Endothelial cell of umbilical vein (primary cell): ENCODE measurements around the gene GDA. TPM values are rescaled to one million over a fixed set of nuclear protein-coding genes. Genes with fewer than 3 reads are reported as not detected.

Experiments used
- BruUV-seq: library from RNA; stranded (reverse); fragments of 400-500 nt; replicated peaks from 2 replicates; lab custom pipeline; 2021; lab: Mats Ljungman, UMichigan
- CTCF ChIA-PET: fragments of 300-600, 350-600 bp; sonication (Branson Sonifier 250); formaldehyde crosslinking; loops from one replicate; lab custom pipeline; 2021; ENCODE audit warnings: antibody characterized with exemption, inconsistent platforms; lab: Charles Lee
- POLR2A ChIA-PET: fragments of 300-600, 350-600 bp; sonication (Branson Sonifier 250); formaldehyde crosslinking; loops from one replicate; lab custom pipeline; 2021; ENCODE audit warnings: antibody characterized with exemption, inconsistent platforms; lab: Charles Lee
- DNase-seq: peaks from one replicate; pipeline ENCODE4 v3.0.0-alpha.2; 2011; ENCODE audit warnings: low read depth, low spot score
- FAIRE-seq: peaks from 2 replicates; lab custom pipeline; 2011; peaks lifted over from hg19 to GRCh38; lab: Jason Lieb, UNC
- H2AFZ ChIP-seq: 2 replicates; pipeline ENCODE4 v1.6.0; 2012; ENCODE audit warnings: low read depth, low read length, control low read depth, inconsistent platforms
- H3K27ac ChIP-seq: 2 replicates; pipeline ENCODE4 v1.5.1; 2011; ENCODE audit warnings: low read depth, mild to moderate bottlenecking, control low read depth, low read length, moderate library complexity; ENCODE audit not compliant: insufficient read depth
- H3K27me3 ChIP-seq, 2 experiments: 2 replicates each; pipeline versions ENCODE4 v1.6.0 to v1.6.1; 2011; ENCODE audit warnings: low read length in 2 of 2, mixed read lengths in 1 of 2; ENCODE audit not compliant: control insufficient read depth in 2 of 2, insufficient read depth in 2 of 2
- H3K36me3 ChIP-seq, 2 experiments: 2 replicates in 1 of 2; 3 replicates in 1 of 2; pipeline ENCODE4 v1.5.1; 2011; ENCODE audit warnings: low read length in 2 of 2, mild to moderate bottlenecking in 1 of 2, moderate library complexity in 1 of 2; ENCODE audit not compliant: control insufficient read depth in 2 of 2, insufficient read depth in 2 of 2; ENCODE audit errors: extremely low read depth in 1 of 2
- H3K4me1 ChIP-seq: 3 replicates; pipeline ENCODE4 v1.5.1; 2011; ENCODE audit warnings: mild to moderate bottlenecking, low read length; ENCODE audit not compliant: control insufficient read depth, insufficient read depth; ENCODE audit errors: extremely low read depth
- H3K4me2 ChIP-seq: 2 replicates; pipeline ENCODE4 v1.6.1; 2011; ENCODE audit warnings: low read length, control low read depth, mixed read lengths; ENCODE audit not compliant: insufficient read depth
- H3K4me3 ChIP-seq, 3 experiments: fragments of 200-600 bp in 1 of 3; sonication (generic), shearing (Covaris generic) in 1 of 3; replicated peaks in 1 of 3; 2 replicates each; pipeline ENCODE4 v1.5.1; 2011 to 2016; ENCODE audit warnings: control low read depth in 3 of 3, low read length in 3 of 3, mild to moderate bottlenecking in 2 of 3, inconsistent platforms in 1 of 3, low read depth in 1 of 3, moderate library complexity in 1 of 3; ENCODE audit not compliant: insufficient read depth in 1 of 3
- H3K79me2 ChIP-seq: 2 replicates; pipeline ENCODE4 v1.6.0; 2012; ENCODE audit warnings: low read length, inconsistent platforms; ENCODE audit not compliant: control insufficient read depth, insufficient read depth
- H3K9ac ChIP-seq: replicated peaks from 2 replicates; pipeline ENCODE3; 2011; ENCODE audit warnings: low read length, control low read depth; ENCODE audit not compliant: insufficient read depth; ENCODE audit errors: extremely low read depth
- H3K9me1 ChIP-seq: replicated peaks from 3 replicates; pipeline ENCODE4 v1.6.0; 2011; ENCODE audit warnings: mild to moderate bottlenecking, low read length; ENCODE audit not compliant: control insufficient read depth, insufficient read depth; ENCODE audit errors: extremely low read depth
- H3K9me3 ChIP-seq: replicated peaks from 2 replicates; pipeline ENCODE4 v1.5.1; 2012; ENCODE audit warnings: low read length, inconsistent platforms; ENCODE audit not compliant: control insufficient read depth, insufficient read depth
- H4K20me1 ChIP-seq: replicated peaks from 2 replicates; pipeline ENCODE3; 2011; ENCODE audit warnings: mild to moderate bottlenecking, low read length; ENCODE audit not compliant: control insufficient read depth, insufficient read depth; ENCODE audit errors: extremely low read depth
- CTCF ChIP-seq, 2 donors: IDR thresholded peaks; 1 replicate in 1 of 2; 2 replicates in 1 of 2; pipeline ENCODE4 v1.5.1; 2011; ENCODE audit warnings: low read length in 2 of 2, mild to moderate bottlenecking in 2 of 2, moderate library complexity in 2 of 2, control low read depth in 1 of 2, inconsistent platforms in 1 of 2, low read depth in 1 of 2; ENCODE audit not compliant: insufficient read depth in 1 of 2; ENCODE audit errors: extremely low read depth in 1 of 2
- EZH2 ChIP-seq: IDR thresholded peaks from 2 replicates; pipeline ENCODE4 v1.6.1; 2012; ENCODE audit warnings: borderline replicate concordance, low read depth, mild to moderate bottlenecking, moderate library complexity, low read length, inconsistent platforms; ENCODE audit not compliant: severe bottlenecking
- FOS ChIP-seq: IDR thresholded peaks from 2 replicates; pipeline ENCODE4 v1.6.1; 2011; ENCODE audit warnings: mild to moderate bottlenecking, low read length, moderate library complexity, borderline replicate concordance; ENCODE audit not compliant: insufficient read depth
- GATA2 ChIP-seq: IDR thresholded peaks from 2 replicates; pipeline ENCODE4 v1.7.0; 2011; ENCODE audit warnings: low read depth, mild to moderate bottlenecking, moderate library complexity, mixed read lengths, low read length; ENCODE audit not compliant: insufficient read length, insufficient read depth
- JUN ChIP-seq: IDR thresholded peaks from 2 replicates; pipeline ENCODE4 v1.6.1; 2011; ENCODE audit warnings: borderline replicate concordance, low read depth; ENCODE audit not compliant: insufficient read length, insufficient read depth
- MAX ChIP-seq: IDR thresholded peaks from 2 replicates; pipeline ENCODE4 v1.6.1; 2011; ENCODE audit not compliant: insufficient read depth, insufficient read length
- MYC ChIP-seq: IDR thresholded peaks from one replicate; pipeline ENCODE4 v1.6.1; 2011; ENCODE audit warnings: mild to moderate bottlenecking, low read depth, low read length
- POLR2A ChIP-seq: IDR thresholded peaks from 2 replicates; pipeline ENCODE4 v1.6.1; 2012; ENCODE audit warnings: low read depth, mild to moderate bottlenecking, control low read depth, low read length
- POLR2AphosphoS5 ChIP-seq: IDR thresholded peaks from 2 replicates; pipeline ENCODE4 v1.6.1; 2012; ENCODE audit warnings: low read depth, mild to moderate bottlenecking, control low read depth, low read length, moderate library complexity; ENCODE audit not compliant: insufficient read depth
- dilution Hi-C: fragments of 300-500 bp; cut with MboI; formaldehyde crosslinking; loops from one replicate; pipeline ENCODE4 v1.15.0; 2019; ENCODE audit warnings: low sequenced_read_pairs; ENCODE audit not compliant: extremely low pct_ligation_motif_present
- intact Hi-C: fragments of 100-400 bp; cut with micrococcal nuclease; formaldehyde crosslinking; loops from one replicate; pipeline ENCODE4 v1.10.0; 2022
- polyA plus RNA-seq, 4 experiments: library from polyadenylated mRNA; depleted of rRNA in 3 of 4; stranded (reverse) in 3 of 4; unstranded in 1 of 4; fragments of >200 nt; gene quantifications; 2 replicates each; pipeline versions ENCODE4 v1.2.1 to v1.2.3, GENCODE V29; 2011 to 2012; ENCODE audit warnings: missing spikeins in 1 of 4
- total RNA-seq: library from RNA; stranded (reverse); gene quantifications from 2 replicates; pipeline ENCODE4 v1.2.3, GENCODE V29; 2021

Gene GDA
- total and polyA plus RNA-seq, 2 donors (not counting 3 experiments of a cell fraction or from before 2014, with no cell fraction given): not detected

- dilution Hi-C loops (no loop called here), intact Hi-C loops (no loop called here)
- H3K27me3 ChIP-seq: no peaks in the 10 kb centered on the region
- H3K79me2 ChIP-seq: no peaks in the 10 kb centered on the region
- no peak for TF ChIP-seq MYC
- no peak for TF ChIP-seq GATA2
- no peak for TF ChIP-seq MAX
- no peaks in the 10 kb centered on the region for H3K9me3 ChIP-seq
- H3K4me2 ChIP-seq: no peak overlapping the region
- ChIA-PET CTCF (no interaction called here), POLR2A (no interaction called here)
- no peaks in the 10 kb centered on the region for H4K20me1 ChIP-seq
- H3K4me3 ChIP-seq: no peak overlapping the region
- FAIRE-seq: no peak
- H3K36me3 ChIP-seq: no peaks in the 10 kb centered on the region
- H3K9ac ChIP-seq: no peak overlapping the region
- H3K27ac ChIP-seq: no peak overlapping the region
- DNase-seq: no peak
- no peak overlapping the region for H2AFZ ChIP-seq
- no peaks in the 10 kb centered on the region for H3K4me1 ChIP-seq
- H3K9me1 ChIP-seq: no peaks in the 10 kb centered on the region
- BruUV-seq: no TSS peak
Observed at GRCh38 chr9:72127753-72128152, 21.5 kb upstream of the GDA start.

- no TSS peak for BruUV-seq
- H3K9me3 ChIP-seq: no peaks in the 10 kb centered on the region
- CTCF ChIA-PET: no interaction called here
Observed at GRCh38 chr9:72128526-72128925, 20.7 kb upstream of the GDA start.

More at GRCh38 chr9:72128526-72128925, 20.7 kb upstream of the GDA start:
- Histone ChIP-seq H3K36me3 (no peaks in the 10 kb centered on the region), H4K20me1 (no peaks in the 10 kb centered on the region), H3K79me2 (no peaks in the 10 kb centered on the region), H3K27me3 (no peaks in the 10 kb centered on the region), H3K9me1 (no peaks in the 10 kb centered on the region), H3K4me1 (no peaks in the 10 kb centered on the region), H3K4me2 (no peak overlapping the region), H2AFZ (no peak overlapping the region), H3K27ac (no peak overlapping the region), H3K9ac (no peak overlapping the region), H3K4me3 (no peak overlapping the region)
- POLR2A ChIA-PET: no interaction called here
- TF ChIP-seq EZH2: no peak
- no peak for TF ChIP-seq MYC
- no peak for TF ChIP-seq MAX
- TF ChIP-seq POLR2A: no peak
- TF ChIP-seq JUN: no peak
- TF ChIP-seq GATA2: no peak
- no peak for TF ChIP-seq FOS
- TF ChIP-seq CTCF (IDR thresholded peaks at IDR 0.05; ENCODE audit: extremely low read depth in 1 of 2, insufficient read depth in 1 of 2, low read depth in 1 of 2, low read length in 2 of 2): no peak
- no peak for TF ChIP-seq POLR2AphosphoS5
- intact Hi-C loops (no loop called here), dilution Hi-C loops (no loop called here)
- DNase-seq (no peak), FAIRE-seq (no peak)
